Measurements from ENCODE around the gene TRAPPC4. TPM values are rescaled to one million over a fixed set of nuclear protein-coding genes. Genes with fewer than 3 reads are reported as not detected.

Gene TRAPPC4
- total and polyA plus RNA-seq, 2 donors (not counting 1 experiment from before 2014, with no cell fraction given), result 61.4 to 64.5 TPM

- intact Hi-C loops (cut with micrococcal nuclease), result no loop called here
- no peak overlapping the region for H3K4me3 Mint-ChIP-seq
- Histone ChIP-seq H2AFZ (ENCODE audit: insufficient read depth, low read depth, low read length, poor library complexity, severe bottlenecking) (no peak overlapping the region), H3K9me3 (ENCODE audit: control extremely low read depth in 1 of 3, control insufficient read depth in 2 of 3, insufficient read depth in 1 of 3, low read length in 2 of 3) (no peaks in the 10 kb centered on the region), H3K27me3 (replicated peaks in 1 of 4; ENCODE audit: control extremely low read depth in 1 of 4, control insufficient read depth in 3 of 4, insufficient read depth in 4 of 4, low read length in 3 of 4) (no peaks in the 10 kb centered on the region), H4K20me1 (ENCODE audit: control insufficient read depth, insufficient read depth, low read length, poor library complexity, severe bottlenecking) (no peaks in the 10 kb centered on the region), H3K9ac (ENCODE audit: low read length) (no peak overlapping the region), H3K79me2 (ENCODE audit: control insufficient read depth, insufficient read depth, low read length) (peaks cover 34% of the 10 kb centered on the region), H3K4me3 (ENCODE audit: control extremely low read depth in 1 of 5, extremely low read depth in 1 of 5, insufficient read depth in 1 of 5, low read depth in 2 of 5, low read length in 4 of 5) (no peak overlapping the region), H3K4me2 (replicated peaks; ENCODE audit: low read depth, low read length, poor library complexity, severe bottlenecking) (no peak overlapping the region), H3K36me3 (replicated peaks in 1 of 2; ENCODE audit: control extremely low read depth in 1 of 2, control insufficient read depth in 1 of 2, extremely low read depth in 1 of 2, insufficient read depth in 2 of 2, low read length in 1 of 2) (peaks cover 3 to 37% of the 10 kb centered on the region in 2 experiments), H3K4me1 (ENCODE audit: control insufficient read depth in 2 of 2, insufficient read depth in 2 of 2, low read length in 2 of 2) (peaks cover 17 to 22% of the 10 kb centered on the region in 2 donors), H3K27ac (ENCODE audit: low read length in 2 of 2) (no peak overlapping the region)
- H3K9me3 Mint-ChIP-seq (ENCODE audit: insufficient read depth), result no peaks in the 10 kb centered on the region
- peaks cover 35% of the 10 kb centered on the region for H3K4me1 Mint-ChIP-seq
- ChIA-PET CTCF (interaction anchor here (0.7 kb wide), 1 partner anchor 15 kb away, joined by 3 read pairs; no protein-coding TSS in a partner anchor), POLR2A (interaction anchor here (0.7 kb wide), 1 partner anchor 194 kb away, joined by 7 read pairs; no protein-coding TSS in a partner anchor)
- no peaks in the 10 kb centered on the region for H3K27me3 Mint-ChIP-seq
- DNase-seq (no peak), ATAC-seq (ENCODE audit: low read depth) (no peak)
- H3K27ac Mint-ChIP-seq, result no peak overlapping the region
- no peak for TF ChIP-seq EZH2 (IDR thresholded peaks at IDR 0.05; ENCODE audit: borderline replicate concordance, insufficient read depth, low read depth, low read length, poor library complexity, severe bottlenecking)
- WGBS (ENCODE audit: insufficient coverage), result no CpG with 5 or more reads among the region's 1 CpG
Measured at GRCh38 chr11:119000906-119001305, 17.7 kb upstream of the TRAPPC4 start.

GRCh38 chr11:119006656-119007055 is 11.9 kb upstream of the TRAPPC4 start:
- no peak overlapping the region for H3K9ac ChIP-seq (ENCODE audit: low read length)
- H3K4me1 ChIP-seq (ENCODE audit: control insufficient read depth in 2 of 2, insufficient read depth in 2 of 2, low read length in 2 of 2), result no peaks in the 10 kb centered on the region
- no peaks in the 10 kb centered on the region for H3K27me3 ChIP-seq (replicated peaks in 1 of 4; ENCODE audit: control extremely low read depth in 1 of 4, control insufficient read depth in 3 of 4, insufficient read depth in 4 of 4, low read length in 3 of 4)
- no peak overlapping the region for H3K4me2 ChIP-seq (replicated peaks; ENCODE audit: low read depth, low read length, poor library complexity, severe bottlenecking)
- ATAC-seq (ENCODE audit: low read depth) (no peak), DNase-seq (no peak)
- H3K27ac Mint-ChIP-seq, result no peak overlapping the region
- no peak for TF ChIP-seq CTCF (IDR thresholded peaks at IDR 0.05)
- no peak for TF ChIP-seq EZH2 (IDR thresholded peaks at IDR 0.05; ENCODE audit: borderline replicate concordance, insufficient read depth, low read depth, low read length, poor library complexity, severe bottlenecking)
- POLR2A ChIA-PET, result no interaction called here
- intact Hi-C loops (cut with micrococcal nuclease), result no loop called here
- peaks cover 0 to 53% of the 10 kb centered on the region in 2 experiments for H3K36me3 ChIP-seq (replicated peaks in 1 of 2; ENCODE audit: control extremely low read depth in 1 of 2, control insufficient read depth in 1 of 2, extremely low read depth in 1 of 2, insufficient read depth in 2 of 2, low read length in 1 of 2)
- no peak overlapping the region for H3K27ac ChIP-seq (ENCODE audit: low read length in 2 of 2)
- H3K79me2 ChIP-seq (ENCODE audit: control insufficient read depth, insufficient read depth, low read length), result peaks cover 7% of the 10 kb centered on the region
- H3K4me1 Mint-ChIP-seq, result peaks cover 3% of the 10 kb centered on the region
- H3K4me3 Mint-ChIP-seq, result no peak overlapping the region
- no peak overlapping the region for H2AFZ ChIP-seq (ENCODE audit: insufficient read depth, low read depth, low read length, poor library complexity, severe bottlenecking)
- CTCF ChIA-PET, result interaction anchor here (0.7 kb wide), 1 partner anchor 481 kb away, joined by 3 read pairs; no protein-coding TSS in a partner anchor
- no peaks in the 10 kb centered on the region for H3K27me3 Mint-ChIP-seq
- no peaks in the 10 kb centered on the region for H3K9me3 ChIP-seq (ENCODE audit: control extremely low read depth in 1 of 3, control insufficient read depth in 2 of 3, insufficient read depth in 1 of 3, low read length in 2 of 3)
- 100% methylated on average over 1 of the region's 4 CpGs for WGBS (ENCODE audit: insufficient coverage)
- no peak overlapping the region for H3K4me3 ChIP-seq (ENCODE audit: control extremely low read depth in 1 of 5, extremely low read depth in 1 of 5, insufficient read depth in 1 of 5, low read depth in 2 of 5, low read length in 4 of 5)
- no peaks in the 10 kb centered on the region for H4K20me1 ChIP-seq (ENCODE audit: control insufficient read depth, insufficient read depth, low read length, poor library complexity, severe bottlenecking)
- no peaks in the 10 kb centered on the region for H3K9me3 Mint-ChIP-seq (ENCODE audit: insufficient read depth)

All from B cell (primary cell).